ENCODE measurements around the gene ZACN.

The ZACN gene

GRCh38 chr17:76087531-76087930 lies 8.5 kb downstream of the ZACN start:
- no peak overlapping the region for H4K5ac ChIP-seq (ENCODE audit: low read length)
- H3K56ac ChIP-seq (ENCODE audit: low read length), result no peak overlapping the region
- peaks cover 17% of the 10 kb centered on the region for H3K36me3 ChIP-seq (ENCODE audit: control insufficient read depth, insufficient read depth, low read length)
- DNase-seq, result no peak
- no peaks in the 10 kb centered on the region for H3K27me3 ChIP-seq (ENCODE audit: insufficient read depth, low read length, poor library complexity)
- H3K9ac ChIP-seq (ENCODE audit: low read length), result no peak overlapping the region
- peaks cover 2% of the 10 kb centered on the region for H3K79me1 ChIP-seq (ENCODE audit: low read length)
- no peaks in the 10 kb centered on the region for H3K79me2 ChIP-seq (ENCODE audit: control insufficient read depth, insufficient read depth, low read length)
- no peak overlapping the region for H3K4me3 ChIP-seq (ENCODE audit: low read length)
- no peak overlapping the region for H2BK5ac ChIP-seq (ENCODE audit: low read length)
- WGBS (ENCODE audit: extremely low coverage, insufficient coverage, low lambda C conversion rate), result no CpG with 5 or more reads among the region's 11 CpGs
- H2BK120ac ChIP-seq (ENCODE audit: low read depth, low read length), result no peak overlapping the region
- H3K4ac ChIP-seq (ENCODE audit: low read depth, low read length), result no peak overlapping the region
- H2AK5ac ChIP-seq (ENCODE audit: low read length), result no peak overlapping the region
- no peak overlapping the region for H3K23ac ChIP-seq (ENCODE audit: low read length)
- H3K27ac ChIP-seq (ENCODE audit: low read depth, low read length), result no peak overlapping the region
- no peak overlapping the region for H3K18ac ChIP-seq (ENCODE audit: low read length)
- no peaks in the 10 kb centered on the region for H3K4me1 ChIP-seq (ENCODE audit: control insufficient read depth, low read depth, low read length)
- H3K4me2 ChIP-seq (ENCODE audit: low read length), result no peak overlapping the region
- H4K8ac ChIP-seq (ENCODE audit: low read depth, low read length), result no peak overlapping the region
- no peak overlapping the region for H2BK15ac ChIP-seq (replicated peaks; ENCODE audit: low read depth)

DNA sequence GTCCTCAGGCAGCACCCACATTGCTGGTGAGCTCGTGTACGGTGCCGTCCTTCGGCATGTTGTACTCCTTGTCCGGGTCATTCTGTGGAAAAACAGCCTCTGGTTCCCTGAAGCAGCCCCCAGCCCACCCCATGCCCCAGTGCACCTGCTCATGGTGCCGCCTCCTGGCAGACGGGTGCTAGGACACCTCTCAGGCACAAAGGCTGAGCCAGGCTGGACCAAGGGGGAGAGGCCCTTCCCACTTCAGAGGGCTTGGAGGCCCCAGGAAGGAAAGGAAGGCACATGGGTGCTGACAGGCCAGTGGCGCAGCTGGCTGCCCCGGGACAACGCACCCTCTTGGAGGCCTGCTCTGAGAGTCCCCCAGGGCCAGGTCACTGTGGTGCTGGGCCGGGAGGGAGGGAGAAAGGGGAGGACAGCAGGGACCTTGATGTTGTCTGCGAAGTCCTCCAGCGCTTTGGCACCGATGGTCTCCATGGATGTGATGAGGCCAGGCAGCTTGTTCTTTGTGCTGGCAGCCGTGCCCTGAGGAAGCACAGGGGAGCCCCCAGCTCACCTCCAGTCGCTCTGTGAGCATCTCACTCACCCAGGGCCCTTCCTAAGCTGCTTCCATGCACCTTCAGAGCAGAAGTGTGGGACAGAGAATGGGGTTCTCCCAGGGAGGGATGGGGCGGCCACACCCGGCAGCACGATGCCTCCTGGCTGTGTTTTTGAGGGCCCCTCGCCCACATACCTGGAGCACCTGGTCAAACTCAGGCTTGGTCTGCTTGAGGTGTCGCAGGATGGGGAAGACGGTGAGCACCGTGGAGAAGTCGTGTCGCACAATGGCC lies 9.3 kb downstream of the ZACN start:
- Histone ChIP-seq H3K4ac (ENCODE audit: low read depth, low read length) (no peak overlapping the region), H3K27ac (ENCODE audit: low read depth, low read length) (no peak overlapping the region), H2BK5ac (ENCODE audit: low read length) (no peak overlapping the region), H3K23ac (ENCODE audit: low read length) (no peak overlapping the region), H3K79me2 (ENCODE audit: control insufficient read depth, insufficient read depth, low read length) (no peaks in the 10 kb centered on the region), H4K8ac (ENCODE audit: low read depth, low read length) (no peak overlapping the region), H3K4me3 (ENCODE audit: low read length) (no peak overlapping the region), H2BK120ac (ENCODE audit: low read depth, low read length) (no peak overlapping the region), H3K9ac (ENCODE audit: low read length) (no peak overlapping the region), H3K56ac (ENCODE audit: low read length) (no peak overlapping the region), H3K27me3 (ENCODE audit: insufficient read depth, low read length, poor library complexity) (no peaks in the 10 kb centered on the region), H3K18ac (ENCODE audit: low read length) (no peak overlapping the region), H3K36me3 (ENCODE audit: control insufficient read depth, insufficient read depth, low read length) (peaks cover 19% of the 10 kb centered on the region), H2BK15ac (replicated peaks; ENCODE audit: low read depth) (no peak overlapping the region), H3K4me2 (ENCODE audit: low read length) (no peak overlapping the region), H4K5ac (ENCODE audit: low read length) (no peak overlapping the region), H3K4me1 (ENCODE audit: control insufficient read depth, low read depth, low read length) (no peaks in the 10 kb centered on the region), H2AK5ac (ENCODE audit: low read length) (no peak overlapping the region), H3K79me1 (ENCODE audit: low read length) (peaks cover 2% of the 10 kb centered on the region)
- no CpG with 5 or more reads among the region's 25 CpGs for WGBS (ENCODE audit: extremely low coverage, insufficient coverage, low lambda C conversion rate)
- DNase-seq, result no peak

DNA sequence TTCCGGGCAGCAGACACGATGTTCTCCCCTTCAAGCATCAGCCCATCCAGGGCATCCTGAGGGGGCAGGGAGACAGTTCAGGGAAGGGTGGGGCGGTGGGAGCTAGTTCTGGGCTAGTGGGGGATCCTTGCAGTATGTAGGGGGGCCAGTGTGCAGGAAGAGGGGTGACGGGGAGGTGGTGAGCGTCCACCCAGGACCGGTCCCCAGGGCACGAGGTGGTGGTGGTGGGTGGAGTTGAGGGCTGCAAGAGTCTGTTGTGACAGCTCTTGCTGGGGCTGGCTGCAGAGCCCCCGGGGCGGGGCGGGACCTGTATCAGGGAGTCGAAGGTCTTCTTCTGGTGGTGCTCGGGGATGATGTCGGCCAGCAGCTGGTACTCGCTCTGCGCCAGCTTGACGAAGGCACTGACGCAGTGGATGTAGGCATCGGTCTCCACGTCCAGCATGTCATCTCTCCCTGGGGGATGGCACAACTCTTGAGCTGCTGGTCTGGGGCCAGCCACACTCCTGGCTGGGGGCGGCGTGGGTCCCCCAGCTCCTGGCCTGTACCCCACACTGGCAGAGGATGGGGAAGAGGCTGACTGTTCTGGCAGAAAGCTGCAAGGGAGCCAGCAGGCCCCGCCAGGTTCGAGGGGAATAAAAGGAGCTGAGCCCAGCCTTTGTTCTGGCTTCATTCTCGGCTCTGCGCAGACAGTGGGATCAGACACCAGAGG lies 10.0 kb downstream of the ZACN start:
- no peak overlapping the region for H3K4me3 ChIP-seq (ENCODE audit: low read length)

GRCh38 chr17:76089680-76090516 lies 10.9 kb downstream of the ZACN start:
- H3K4me2 ChIP-seq (ENCODE audit: low read length), result no peak overlapping the region
- H3K79me2 ChIP-seq (ENCODE audit: control insufficient read depth, insufficient read depth, low read length), result no peaks in the 10 kb centered on the region
- no peak overlapping the region for H3K4me3 ChIP-seq (ENCODE audit: low read length)
- H4K8ac ChIP-seq (ENCODE audit: low read depth, low read length), result no peak overlapping the region
- no peaks in the 10 kb centered on the region for H3K27me3 ChIP-seq (ENCODE audit: insufficient read depth, low read length, poor library complexity)
- no peak overlapping the region for H2BK5ac ChIP-seq (ENCODE audit: low read length)
- H3K18ac ChIP-seq (ENCODE audit: low read length), result no peak overlapping the region
- no peak overlapping the region for H2BK15ac ChIP-seq (replicated peaks; ENCODE audit: low read depth)
- H3K56ac ChIP-seq (ENCODE audit: low read length), result no peak overlapping the region
- H2BK120ac ChIP-seq (ENCODE audit: low read depth, low read length), result no peak overlapping the region
- no peaks in the 10 kb centered on the region for H3K4me1 ChIP-seq (ENCODE audit: control insufficient read depth, low read depth, low read length)
- no peak overlapping the region for H3K9ac ChIP-seq (ENCODE audit: low read length)
- H3K23ac ChIP-seq (ENCODE audit: low read length), result no peak overlapping the region
- no peak overlapping the region for H4K5ac ChIP-seq (ENCODE audit: low read length)
- H3K79me1 ChIP-seq (ENCODE audit: low read length), result peaks cover 2% of the 10 kb centered on the region
- WGBS (ENCODE audit: extremely low coverage, insufficient coverage, low lambda C conversion rate), result no CpG with 5 or more reads among the region's 32 CpGs
- DNase-seq, result no peak
- peaks cover 26% of the 10 kb centered on the region for H3K36me3 ChIP-seq (ENCODE audit: control insufficient read depth, insufficient read depth, low read length)
- H2AK5ac ChIP-seq (ENCODE audit: low read length), result no peak overlapping the region
- H3K4ac ChIP-seq (ENCODE audit: low read depth, low read length), result no peak overlapping the region
- no peak overlapping the region for H3K27ac ChIP-seq (ENCODE audit: low read depth, low read length)

More for the DNA sequence above, 10.0 kb downstream of the ZACN start:
- H2AK5ac ChIP-seq (ENCODE audit: low read length), result no peak overlapping the region
- no peak overlapping the region for H3K27ac ChIP-seq (ENCODE audit: low read depth, low read length)
- H3K79me2 ChIP-seq (ENCODE audit: control insufficient read depth, insufficient read depth, low read length), result no peaks in the 10 kb centered on the region
- no peak for DNase-seq
- WGBS (ENCODE audit: extremely low coverage, insufficient coverage, low lambda C conversion rate), result no CpG with 5 or more reads among the region's 25 CpGs
- H3K79me1 ChIP-seq (ENCODE audit: low read length), result peaks cover 2% of the 10 kb centered on the region
- H3K56ac ChIP-seq (ENCODE audit: low read length), result no peak overlapping the region
- H3K18ac ChIP-seq (ENCODE audit: low read length), result no peak overlapping the region
- no peak overlapping the region for H2BK120ac ChIP-seq (ENCODE audit: low read depth, low read length)
- H3K9ac ChIP-seq (ENCODE audit: low read length), result no peak overlapping the region
- no peak overlapping the region for H4K5ac ChIP-seq (ENCODE audit: low read length)
- H2BK5ac ChIP-seq (ENCODE audit: low read length), result no peak overlapping the region
- no peak overlapping the region for H2BK15ac ChIP-seq (replicated peaks; ENCODE audit: low read depth)
- no peak overlapping the region for H3K23ac ChIP-seq (ENCODE audit: low read length)
- H3K27me3 ChIP-seq (ENCODE audit: insufficient read depth, low read length, poor library complexity), result no peaks in the 10 kb centered on the region
- peaks cover 21% of the 10 kb centered on the region for H3K36me3 ChIP-seq (ENCODE audit: control insufficient read depth, insufficient read depth, low read length)
- no peak overlapping the region for H4K8ac ChIP-seq (ENCODE audit: low read depth, low read length)
- no peak overlapping the region for H3K4ac ChIP-seq (ENCODE audit: low read depth, low read length)
- no peak overlapping the region for H3K4me2 ChIP-seq (ENCODE audit: low read length)
- H3K4me1 ChIP-seq (ENCODE audit: control insufficient read depth, low read depth, low read length), result no peaks in the 10 kb centered on the region

DNA sequence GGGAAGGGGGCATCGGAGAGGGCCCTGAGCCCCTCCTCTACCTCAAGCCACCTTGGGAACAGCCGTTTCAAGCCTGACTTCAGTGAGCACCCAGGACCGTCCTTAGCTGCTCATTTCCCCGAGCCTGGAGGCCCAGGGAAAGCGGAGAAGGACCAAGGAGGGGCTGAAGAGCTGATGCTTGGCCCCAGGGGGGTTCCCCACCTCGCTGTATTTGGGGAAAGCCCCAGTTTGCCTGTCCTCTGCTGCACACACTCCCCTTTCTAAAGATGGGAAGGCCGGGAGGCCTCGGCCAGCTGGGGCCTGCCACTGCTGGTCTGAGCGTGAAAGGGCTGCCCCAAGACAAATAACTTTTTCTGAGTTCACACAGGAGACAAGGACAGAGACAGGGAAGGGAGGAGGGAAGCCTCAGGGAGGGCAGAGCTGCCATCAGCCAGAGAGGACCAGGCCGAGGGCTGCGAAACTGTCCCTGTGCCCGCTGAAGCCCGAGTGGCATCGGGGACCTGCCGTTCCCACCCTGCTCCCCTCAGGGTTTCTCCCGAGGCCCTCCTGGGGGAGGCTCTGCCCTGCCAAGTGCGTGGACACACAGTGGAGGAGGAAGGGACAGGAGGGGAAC lies 11.6 kb downstream of the ZACN start:
- H3K4ac ChIP-seq (ENCODE audit: low read depth, low read length), result no peak overlapping the region
- no peak overlapping the region for H2AK5ac ChIP-seq (ENCODE audit: low read length)
- no peak overlapping the region for H3K27ac ChIP-seq (ENCODE audit: low read depth, low read length)
- no peak overlapping the region for H2BK120ac ChIP-seq (ENCODE audit: low read depth, low read length)
- no peak for DNase-seq
- WGBS (ENCODE audit: extremely low coverage, insufficient coverage, low lambda C conversion rate), result no CpG with 5 or more reads among the region's 17 CpGs
- H3K79me2 ChIP-seq (ENCODE audit: control insufficient read depth, insufficient read depth, low read length), result no peaks in the 10 kb centered on the region
- H3K4me1 ChIP-seq (ENCODE audit: control insufficient read depth, low read depth, low read length), result no peaks in the 10 kb centered on the region
- peaks cover 22% of the 10 kb centered on the region for H3K36me3 ChIP-seq (ENCODE audit: control insufficient read depth, insufficient read depth, low read length)
- H3K27me3 ChIP-seq (ENCODE audit: insufficient read depth, low read length, poor library complexity), result no peaks in the 10 kb centered on the region
- no peak overlapping the region for H2BK15ac ChIP-seq (replicated peaks; ENCODE audit: low read depth)
- no peak overlapping the region for H4K8ac ChIP-seq (ENCODE audit: low read depth, low read length)
- no peak overlapping the region for H3K4me3 ChIP-seq (ENCODE audit: low read length)
- H3K79me1 ChIP-seq (ENCODE audit: low read length), result peaks cover 2% of the 10 kb centered on the region
- no peak overlapping the region for H3K18ac ChIP-seq (ENCODE audit: low read length)
- H3K56ac ChIP-seq (ENCODE audit: low read length), result no peak overlapping the region
- H2BK5ac ChIP-seq (ENCODE audit: low read length), result no peak overlapping the region
- H3K9ac ChIP-seq (ENCODE audit: low read length), result no peak overlapping the region
- H3K23ac ChIP-seq (ENCODE audit: low read length), result no peak overlapping the region
- no peak overlapping the region for H4K5ac ChIP-seq (ENCODE audit: low read length)
- H3K4me2 ChIP-seq (ENCODE audit: low read length), result no peak overlapping the region

All from mesendoderm (in vitro differentiated cells).